AG09319 (cell line): ENCODE data around the gene KRTAP10-2.
"Not testable (repeated sequence)": the region's sequence is repeated elsewhere in the genome, so short reads cannot be mapped to it uniquely, and the experiment has no call there.

Experiments used
- DNase-seq: peaks from one replicate; pipeline ENCODE4 v3.0.0-alpha.2; 2010; ENCODE audit warnings: low read depth; ENCODE audit errors: extremely low read depth
- CTCF ChIP-seq: IDR thresholded peaks from 2 replicates; pipeline ENCODE4 v1.5.1; 2011; ENCODE audit warnings: low read depth, mild to moderate bottlenecking, inconsistent platforms, low read length, moderate library complexity

The KRTAP10-2 gene

GRCh38 chr21:44551340-44551961 is at the start of gene KRTAP10-2:
Gene KRTAP10-2 (minus strand): TSS chr21:44551505. CDS start chr21:44551458, 47 bp downstream.
- no peak for TF ChIP-seq CTCF
- DNase-seq, result no peak

- DNase-seq, result not testable (repeated sequence)
These were observed 49.8 kb upstream of the KRTAP10-2 start for GRCh38 chr21:44601091-44601490.

DNA sequence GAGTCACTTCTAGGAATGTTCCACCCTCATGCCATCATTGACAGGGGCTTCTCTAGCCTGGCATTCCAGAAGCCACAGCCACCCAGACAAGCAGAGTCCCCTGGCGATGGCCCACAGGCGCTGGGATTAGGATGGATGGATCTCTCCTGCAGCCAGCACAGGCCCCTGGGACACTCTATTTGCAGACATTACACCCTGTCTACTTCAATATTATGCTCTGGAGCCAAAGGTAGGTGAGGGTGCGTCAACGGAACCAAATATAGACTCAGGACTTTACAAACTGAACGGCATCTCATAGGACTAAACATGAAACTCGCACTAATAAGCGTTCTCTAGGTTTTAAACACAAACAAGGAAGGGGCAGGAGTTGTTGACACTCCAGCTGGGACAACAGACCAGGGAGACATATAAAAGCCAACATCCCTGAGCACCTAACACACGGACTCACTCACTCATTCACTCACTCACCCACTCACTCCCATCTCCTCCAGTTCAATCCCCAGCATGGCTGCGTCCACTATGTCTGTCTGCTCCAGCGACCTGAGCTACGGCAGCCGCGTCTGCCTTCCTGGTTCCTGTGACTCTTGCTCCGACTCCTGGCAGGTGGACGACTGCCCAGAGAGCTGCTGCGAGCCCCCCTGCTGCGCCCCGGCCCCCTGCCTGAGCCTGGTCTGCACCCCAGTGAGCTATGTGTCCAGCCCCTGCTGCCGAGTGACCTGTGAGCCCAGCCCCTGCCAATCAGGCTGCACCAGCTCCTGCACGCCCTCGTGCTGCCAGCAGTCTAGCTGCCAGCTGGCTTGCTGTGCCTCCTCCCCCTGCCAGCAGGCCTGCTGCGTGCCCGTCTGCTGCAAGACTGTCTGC is 49.0 kb upstream of the KRTAP10-2 start, which contains the start of gene KRTAP10-7:
KRTAP10-7 (plus strand) TSS at position 480 of the 861 bp plus-strand sequence; CDS start at position 505, 25 bp downstream.
- DNase-seq, result not testable (repeated sequence)

DNA sequence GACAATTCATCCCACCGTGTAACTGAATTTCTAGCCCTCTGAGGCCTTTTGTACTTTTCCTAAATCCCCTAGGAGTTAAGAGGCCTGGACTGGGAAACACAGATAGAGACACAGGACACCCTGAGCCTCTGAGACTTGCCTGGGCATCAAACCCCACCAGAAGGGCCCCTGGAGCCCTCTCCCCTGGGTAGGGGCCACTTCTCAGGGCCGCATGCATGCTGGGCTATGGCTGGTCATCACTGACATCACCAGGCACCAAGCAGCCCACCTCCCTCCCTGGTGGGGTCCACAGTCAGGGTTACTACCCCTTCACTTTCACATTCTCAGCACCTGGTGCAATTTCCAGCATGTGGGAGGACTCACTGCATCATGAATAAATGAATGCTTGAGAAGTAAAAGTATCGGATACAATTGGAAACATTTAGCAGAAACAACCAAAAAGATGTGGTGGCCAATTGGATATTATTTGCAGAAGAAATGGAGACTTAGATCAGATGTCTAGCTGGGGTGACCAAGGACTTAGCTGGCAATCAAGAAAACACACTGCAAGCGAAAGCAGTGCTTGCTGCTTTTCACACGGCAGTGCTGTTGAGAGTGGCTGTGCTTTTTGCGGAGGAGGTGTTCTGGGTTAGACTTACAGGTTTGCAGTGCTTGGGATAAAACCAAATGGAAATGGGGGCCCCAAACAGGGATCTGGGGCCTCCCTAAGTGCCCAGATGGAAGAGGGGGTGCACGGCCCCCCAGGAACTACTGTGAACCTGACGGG is 48.1 kb upstream of the KRTAP10-2 start:
- DNase-seq, result no peak
- no peak for TF ChIP-seq CTCF

GRCh38 chr21:44598061-44598460 is 46.8 kb upstream of the KRTAP10-2 start:
- no peak for DNase-seq
- TF ChIP-seq CTCF, result no peak

DNA sequence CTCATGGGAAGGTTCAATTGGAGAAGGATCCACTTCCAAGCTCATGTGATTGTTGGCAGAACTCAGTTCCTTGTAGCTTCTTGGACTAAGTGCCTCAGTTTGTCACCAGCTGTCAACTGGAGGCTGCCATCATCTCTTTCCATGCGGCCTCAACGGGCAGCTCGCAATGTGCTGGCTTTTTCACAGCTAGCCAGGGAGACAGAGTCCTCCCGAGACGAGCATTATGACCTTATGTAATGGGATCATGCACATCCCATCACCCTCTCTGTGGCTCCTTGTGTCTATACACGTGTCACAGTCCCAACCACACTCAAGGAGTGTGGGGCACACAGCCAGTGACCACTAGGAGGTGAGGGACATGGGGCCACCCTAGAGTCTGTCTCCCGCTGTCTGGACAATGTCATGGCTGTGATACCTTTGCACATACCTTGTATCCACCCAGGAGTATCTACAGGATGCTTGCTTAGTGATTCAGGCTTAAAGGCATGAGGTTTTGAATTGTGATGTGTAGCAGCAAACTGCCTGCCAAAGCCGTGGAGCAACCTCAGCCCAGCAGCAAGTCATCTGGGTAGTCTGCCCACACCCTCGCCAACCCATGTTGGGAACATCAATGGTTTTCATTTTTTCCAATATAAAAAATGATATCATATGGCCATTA is 44.9 kb upstream of the KRTAP10-2 start:
- DNase-seq, result no peak
- TF ChIP-seq CTCF, result no peak

GRCh38 chr21:44595524-44595923 is 44.2 kb upstream of the KRTAP10-2 start:
- TF ChIP-seq CTCF, result no peak
- DNase-seq, result no peak
